ENCODE data around the gene PCBP1. TPM values are rescaled to one million over a fixed set of nuclear protein-coding genes. Genes with fewer than 3 reads are reported as not detected.
"Not testable (repeated sequence)": the region's sequence is repeated elsewhere in the genome, so short reads cannot be mapped to it uniquely, and the experiment has no call there.

Gene PCBP1
- total RNA-seq, 1 donor from 2014 or later, result 45.4 TPM

- Histone ChIP-seq H3K27ac (ENCODE audit: low read depth, low read length) (peak overlapping the region; percentile 68), H3K9me3 (ENCODE audit: control insufficient read depth in 3 of 3, low read length in 3 of 3) (no peaks in the 10 kb centered on the region), H3K27me3 (ENCODE audit: control insufficient read depth in 3 of 3, insufficient read depth in 3 of 3, low read length in 3 of 3) (no peaks in the 10 kb centered on the region), H3K36me3 (ENCODE audit: control insufficient read depth in 3 of 3, insufficient read depth in 3 of 3, low read length in 3 of 3) (peaks cover 0 to 15% (median 6%) of the 10 kb centered on the region in 3 donors), H3K4me3 (ENCODE audit: low read length in 3 of 3) (no peak overlapping the region), H3K9ac (ENCODE audit: low read depth in 1 of 3, low read length in 3 of 3) (no peak overlapping the region), H3K4me1 (ENCODE audit: control insufficient read depth in 3 of 3, insufficient read depth in 3 of 3, low read length in 3 of 3) (peaks cover 15 to 33% (median 21%) of the 10 kb centered on the region in 3 donors)
Observed at GRCh38 chr2:70047451-70047850, 39.8 kb upstream of the PCBP1 start.

- H3K9ac ChIP-seq (ENCODE audit: low read depth in 1 of 3, low read length in 3 of 3), result no peak overlapping the region
- H3K9me3 ChIP-seq (ENCODE audit: control insufficient read depth in 3 of 3, low read length in 3 of 3), result no peaks in the 10 kb centered on the region
- H3K27ac ChIP-seq (ENCODE audit: low read depth, low read length), result no peak overlapping the region
- no peak overlapping the region for H3K4me3 ChIP-seq (ENCODE audit: low read length in 3 of 3)
- peaks cover 6 to 22% (median 10%) of the 10 kb centered on the region in 3 donors for H3K36me3 ChIP-seq (ENCODE audit: control insufficient read depth in 3 of 3, insufficient read depth in 3 of 3, low read length in 3 of 3)
- H3K27me3 ChIP-seq (ENCODE audit: control insufficient read depth in 3 of 3, insufficient read depth in 3 of 3, low read length in 3 of 3), result no peaks in the 10 kb centered on the region
- peaks cover 15 to 30% (median 24%) of the 10 kb centered on the region in 3 donors for H3K4me1 ChIP-seq (ENCODE audit: control insufficient read depth in 3 of 3, insufficient read depth in 3 of 3, low read length in 3 of 3)
Observed at GRCh38 chr2:70049255-70049654, 38.0 kb upstream of the PCBP1 start.

- peaks cover 11 to 29% (median 14%) of the 10 kb centered on the region in 3 donors for H3K36me3 ChIP-seq (ENCODE audit: control insufficient read depth in 3 of 3, insufficient read depth in 3 of 3, low read length in 3 of 3)
- no peaks in the 10 kb centered on the region for H3K27me3 ChIP-seq (ENCODE audit: control insufficient read depth in 3 of 3, insufficient read depth in 3 of 3, low read length in 3 of 3)
- peaks cover 8 to 17% (median 17%) of the 10 kb centered on the region in 3 donors for H3K4me1 ChIP-seq (ENCODE audit: control insufficient read depth in 3 of 3, insufficient read depth in 3 of 3, low read length in 3 of 3)
- H3K27ac ChIP-seq (ENCODE audit: low read depth, low read length), result no peak overlapping the region
- no peaks in the 10 kb centered on the region for H3K9me3 ChIP-seq (ENCODE audit: control insufficient read depth in 3 of 3, low read length in 3 of 3)
- no peak overlapping the region for H3K9ac ChIP-seq (ENCODE audit: low read depth in 1 of 3, low read length in 3 of 3)
- no peak overlapping the region for H3K4me3 ChIP-seq (ENCODE audit: low read length in 3 of 3)
Observed at GRCh38 chr2:70050631-70051425, 36.4 kb upstream of the PCBP1 start.

- H3K4me3 ChIP-seq (ENCODE audit: low read length in 3 of 3); H3K9ac ChIP-seq (ENCODE audit: low read depth in 1 of 3, low read length in 3 of 3); H3K4me1 ChIP-seq (ENCODE audit: control insufficient read depth in 3 of 3, insufficient read depth in 3 of 3, low read length in 3 of 3); H3K9me3 ChIP-seq (ENCODE audit: control insufficient read depth in 3 of 3, low read length in 3 of 3); H3K27me3 ChIP-seq (ENCODE audit: control insufficient read depth in 3 of 3, insufficient read depth in 3 of 3, low read length in 3 of 3); H3K27ac ChIP-seq (ENCODE audit: low read depth, low read length): not testable (repeated sequence)
- peaks cover 10 to 31% (median 18%) of the 10 kb centered on the region in 3 donors for H3K36me3 ChIP-seq (ENCODE audit: control insufficient read depth in 3 of 3, insufficient read depth in 3 of 3, low read length in 3 of 3)
Observed at GRCh38 chr2:70055259-70055658, 32.0 kb upstream of the PCBP1 start.

GRCh38 chr2:70061317-70061716 is 26.0 kb upstream of the PCBP1 start:
- Histone ChIP-seq H3K4me1 (ENCODE audit: control insufficient read depth in 3 of 3, insufficient read depth in 3 of 3, low read length in 3 of 3) (no peaks in the 10 kb centered on the region), H3K9ac (ENCODE audit: low read depth in 1 of 3, low read length in 3 of 3) (no peak overlapping the region), H3K9me3 (ENCODE audit: control insufficient read depth in 3 of 3, low read length in 3 of 3) (no peaks in the 10 kb centered on the region), H3K4me3 (ENCODE audit: low read length in 3 of 3) (no peak overlapping the region), H3K36me3 (ENCODE audit: control insufficient read depth in 3 of 3, insufficient read depth in 3 of 3, low read length in 3 of 3) (peaks cover 11 to 28% (median 14%) of the 10 kb centered on the region in 3 donors), H3K27me3 (ENCODE audit: control insufficient read depth in 3 of 3, insufficient read depth in 3 of 3, low read length in 3 of 3) (no peaks in the 10 kb centered on the region), H3K27ac (ENCODE audit: low read depth, low read length) (no peak overlapping the region)

- no peaks in the 10 kb centered on the region for H3K27me3 ChIP-seq (ENCODE audit: control insufficient read depth in 3 of 3, insufficient read depth in 3 of 3, low read length in 3 of 3)
- H3K9me3 ChIP-seq (ENCODE audit: control insufficient read depth in 3 of 3, low read length in 3 of 3), result no peaks in the 10 kb centered on the region
- peaks cover 11 to 34% (median 18%) of the 10 kb centered on the region in 3 donors for H3K36me3 ChIP-seq (ENCODE audit: control insufficient read depth in 3 of 3, insufficient read depth in 3 of 3, low read length in 3 of 3)
- no peak overlapping the region for H3K27ac ChIP-seq (ENCODE audit: low read depth, low read length)
- H3K9ac ChIP-seq (ENCODE audit: low read depth in 1 of 3, low read length in 3 of 3), result no peak overlapping the region
- H3K4me1 ChIP-seq (ENCODE audit: control insufficient read depth in 3 of 3, insufficient read depth in 3 of 3, low read length in 3 of 3), result no peaks in the 10 kb centered on the region
- H3K4me3 ChIP-seq (ENCODE audit: low read length in 3 of 3), result no peak overlapping the region
Observed at GRCh38 chr2:70062270-70062669, 25.0 kb upstream of the PCBP1 start.

GRCh38 chr2:70068119-70068518 is 19.2 kb upstream of the PCBP1 start:
- H3K4me1 ChIP-seq (ENCODE audit: control insufficient read depth in 3 of 3, insufficient read depth in 3 of 3, low read length in 3 of 3), result peaks cover 21 to 28% (median 25%) of the 10 kb centered on the region in 3 donors
- peaks cover 3 to 20% (median 5%) of the 10 kb centered on the region in 3 donors for H3K36me3 ChIP-seq (ENCODE audit: control insufficient read depth in 3 of 3, insufficient read depth in 3 of 3, low read length in 3 of 3)
- H3K9ac ChIP-seq (ENCODE audit: low read depth in 1 of 3, low read length in 3 of 3), result peak overlapping the region in 1 of 3 donors; percentile 28

GRCh38 chr2:70069049-70069448 is 18.2 kb upstream of the PCBP1 start:
- Histone ChIP-seq H3K4me3 (ENCODE audit: low read length in 3 of 3) (peak overlapping the region in 2 of 3 donors; percentile 6 to 19), H3K27ac (ENCODE audit: low read depth, low read length) (peak overlapping the region; percentile 88), H3K4me1 (ENCODE audit: control insufficient read depth in 3 of 3, insufficient read depth in 3 of 3, low read length in 3 of 3) (peaks cover 21 to 28% (median 25%) of the 10 kb centered on the region in 3 donors), H3K9me3 (ENCODE audit: control insufficient read depth in 3 of 3, low read length in 3 of 3) (no peaks in the 10 kb centered on the region), H3K36me3 (ENCODE audit: control insufficient read depth in 3 of 3, insufficient read depth in 3 of 3, low read length in 3 of 3) (peaks cover 6 to 19% (median 8%) of the 10 kb centered on the region in 3 donors), H3K9ac (ENCODE audit: low read depth in 1 of 3, low read length in 3 of 3) (peak overlapping the region in 1 of 3 donors; percentile 17), H3K27me3 (ENCODE audit: control insufficient read depth in 3 of 3, insufficient read depth in 3 of 3, low read length in 3 of 3) (no peaks in the 10 kb centered on the region)

More at GRCh38 chr2:70068119-70068518, 19.2 kb upstream of the PCBP1 start:
- H3K27me3 ChIP-seq (ENCODE audit: control insufficient read depth in 3 of 3, insufficient read depth in 3 of 3, low read length in 3 of 3), result no peaks in the 10 kb centered on the region
- no peak overlapping the region for H3K4me3 ChIP-seq (ENCODE audit: low read length in 3 of 3)
- H3K27ac ChIP-seq (ENCODE audit: low read depth, low read length), result peak overlapping the region; percentile 88
- H3K9me3 ChIP-seq (ENCODE audit: control insufficient read depth in 3 of 3, low read length in 3 of 3), result no peaks in the 10 kb centered on the region

- peaks cover 3 to 16% (median 9%) of the 10 kb centered on the region in 3 donors for H3K36me3 ChIP-seq (ENCODE audit: control insufficient read depth in 3 of 3, insufficient read depth in 3 of 3, low read length in 3 of 3)
- H3K27ac ChIP-seq (ENCODE audit: low read depth, low read length), result peak overlapping the region; percentile 88
- H3K9me3 ChIP-seq (ENCODE audit: control insufficient read depth in 3 of 3, low read length in 3 of 3), result no peaks in the 10 kb centered on the region
- H3K4me3 ChIP-seq (ENCODE audit: low read length in 3 of 3), result peak overlapping the region in 2 of 3 donors; percentile 21 to 46
- no peaks in the 10 kb centered on the region for H3K27me3 ChIP-seq (ENCODE audit: control insufficient read depth in 3 of 3, insufficient read depth in 3 of 3, low read length in 3 of 3)
- peak overlapping the region; percentile 46 to 73 (median 70) for H3K9ac ChIP-seq (ENCODE audit: low read depth in 1 of 3, low read length in 3 of 3)
- H3K4me1 ChIP-seq (ENCODE audit: control insufficient read depth in 3 of 3, insufficient read depth in 3 of 3, low read length in 3 of 3), result peaks cover 21 to 28% (median 25%) of the 10 kb centered on the region in 3 donors
Observed at GRCh38 chr2:70070542-70071268, 16.6 kb upstream of the PCBP1 start.

GRCh38 chr2:70073493-70073892 is 13.8 kb upstream of the PCBP1 start:
- H3K27me3 ChIP-seq (ENCODE audit: control insufficient read depth in 3 of 3, insufficient read depth in 3 of 3, low read length in 3 of 3), result no peaks in the 10 kb centered on the region
- H3K9ac ChIP-seq (ENCODE audit: low read depth in 1 of 3, low read length in 3 of 3), result no peak overlapping the region
- peaks cover 5 to 27% (median 13%) of the 10 kb centered on the region in 3 donors for H3K36me3 ChIP-seq (ENCODE audit: control insufficient read depth in 3 of 3, insufficient read depth in 3 of 3, low read length in 3 of 3)
- H3K4me1 ChIP-seq (ENCODE audit: control insufficient read depth in 3 of 3, insufficient read depth in 3 of 3, low read length in 3 of 3), result peaks cover 19 to 21% (median 20%) of the 10 kb centered on the region in 3 donors
- H3K4me3 ChIP-seq (ENCODE audit: low read length in 3 of 3), result no peak overlapping the region
- no peak overlapping the region for H3K27ac ChIP-seq (ENCODE audit: low read depth, low read length)
- no peaks in the 10 kb centered on the region for H3K9me3 ChIP-seq (ENCODE audit: control insufficient read depth in 3 of 3, low read length in 3 of 3)

Measured in skeletal muscle tissue (tissue), 4 donors.